H9 (cell line): ENCODE data around the gene CTDSPL. TPM values are rescaled to one million over a fixed set of nuclear protein-coding genes. Genes with fewer than 3 reads are reported as not detected.
A peak's percentile ranks its signal among the peaks of the same experiment; 100 is the strongest.

Experiments used
- DNase-seq: peaks from one replicate; pipeline ENCODE4 v3.0.0-alpha.2; 2017
- H2AFZ ChIP-seq: one replicate; pipeline ENCODE4 v1.6.1; 2013; ENCODE audit warnings: mild to moderate bottlenecking, low read length, control low read depth, moderate library complexity
- H2AK5ac ChIP-seq: 2 replicates; pipeline ENCODE4 v1.6.1; 2013; ENCODE audit warnings: low read length, control low read depth, mixed read lengths; ENCODE audit not compliant: insufficient read length
- H2BK120ac ChIP-seq: one replicate; pipeline ENCODE4 v1.6.1; 2013; ENCODE audit warnings: low read depth, mild to moderate bottlenecking, low read length, control low read depth, inconsistent platforms; ENCODE audit not compliant: poor library complexity, severe bottlenecking
- H2BK12ac ChIP-seq: 2 replicates; pipeline ENCODE4 v1.6.1; 2013; ENCODE audit warnings: low read length, control low read depth, mixed read lengths, low read depth; ENCODE audit not compliant: insufficient read length
- H2BK15ac ChIP-seq: 2 replicates; pipeline ENCODE4 v1.6.1; 2013; ENCODE audit warnings: low read depth, low read length, control low read depth
- H2BK20ac ChIP-seq: one replicate; pipeline ENCODE4 v1.6.1; 2013; ENCODE audit warnings: low read depth, mild to moderate bottlenecking, low read length, control low read depth, inconsistent platforms; ENCODE audit not compliant: poor library complexity, severe bottlenecking
- H2BK5ac ChIP-seq: 2 replicates; pipeline ENCODE4 v1.6.1; 2013; ENCODE audit warnings: low read length, control low read depth, mixed read lengths; ENCODE audit not compliant: insufficient read length
- H3K14ac ChIP-seq: 2 replicates; pipeline ENCODE4 v1.6.1; 2013; ENCODE audit warnings: low read length, control low read depth; ENCODE audit not compliant: insufficient read depth
- H3K18ac ChIP-seq: 2 replicates; pipeline ENCODE4 v1.6.1; 2013; ENCODE audit warnings: low read depth, mild to moderate bottlenecking, mixed read lengths, low read length, control low read depth; ENCODE audit not compliant: insufficient read length
- H3K23ac ChIP-seq: 2 replicates; pipeline ENCODE4 v1.6.1; 2013; ENCODE audit warnings: low read length, control low read depth, mixed read lengths, low read depth; ENCODE audit not compliant: insufficient read length
- H3K23me2 ChIP-seq: 2 replicates; pipeline ENCODE4 v1.6.1; 2013; ENCODE audit warnings: low read depth, mild to moderate bottlenecking, mixed read lengths, low read length, control low read depth; ENCODE audit not compliant: insufficient read length, poor library complexity, severe bottlenecking
- H3K27ac ChIP-seq: 2 replicates; pipeline ENCODE4 v1.5.1; 2013; ENCODE audit warnings: low read length, control low read depth, mixed read lengths, low read depth; ENCODE audit not compliant: insufficient read length
- H3K27me3 ChIP-seq: 2 replicates; pipeline ENCODE4 v1.6.1; 2013; ENCODE audit warnings: low read length, control low read depth, inconsistent platforms; ENCODE audit not compliant: insufficient read depth
- H3K4ac ChIP-seq: 2 replicates; pipeline ENCODE4 v1.6.1; 2013; ENCODE audit warnings: low read depth, mild to moderate bottlenecking, control low read depth, inconsistent platforms, low read length, moderate library complexity
- H3K4me1 ChIP-seq: 2 replicates; pipeline ENCODE4 v1.6.1; 2013; ENCODE audit warnings: low read length, control low read depth, inconsistent platforms; ENCODE audit not compliant: insufficient read depth
- H3K4me2 ChIP-seq: 2 replicates; pipeline ENCODE4 v1.6.1; 2013; ENCODE audit warnings: low read length, control low read depth, mixed read lengths; ENCODE audit not compliant: insufficient read length, insufficient read depth
- H3K56ac ChIP-seq: 2 replicates; pipeline ENCODE4 v1.6.1; 2013; ENCODE audit warnings: low read depth, mild to moderate bottlenecking, mixed read lengths, low read length, control low read depth; ENCODE audit not compliant: insufficient read length
- H3K79me1 ChIP-seq: 2 replicates; pipeline ENCODE4 v1.6.1; 2013; ENCODE audit warnings: low read depth, mild to moderate bottlenecking, moderate library complexity, low read length, control low read depth, inconsistent platforms; ENCODE audit not compliant: insufficient read depth, poor library complexity, severe bottlenecking
- H3K79me2 ChIP-seq: 2 replicates; pipeline ENCODE4 v1.6.1; 2013; ENCODE audit warnings: low read length, control low read depth, inconsistent platforms; ENCODE audit not compliant: insufficient read depth
- H3K9ac ChIP-seq: 2 replicates; pipeline ENCODE4 v1.6.1; 2013; ENCODE audit warnings: low read length, control low read depth, mixed read lengths; ENCODE audit not compliant: insufficient read length; ENCODE audit errors: extremely low read depth
- H3K9me3 ChIP-seq: one replicate; pipeline ENCODE4 v1.6.1; 2013; ENCODE audit warnings: low read depth, low read length, inconsistent platforms; ENCODE audit not compliant: control insufficient read depth
- H3T11ph ChIP-seq: one replicate; pipeline ENCODE4 v1.6.1; 2013; ENCODE audit warnings: mild to moderate bottlenecking, low read length, control low read depth, inconsistent platforms
- H4K20me1 ChIP-seq: one replicate; pipeline ENCODE4 v1.6.1; 2013; ENCODE audit not compliant: control insufficient read depth, insufficient read length, insufficient read depth
- H4K5ac ChIP-seq: 2 replicates; pipeline ENCODE4 v1.6.1; 2013; ENCODE audit warnings: low read depth, mild to moderate bottlenecking, mixed read lengths, low read length, control low read depth; ENCODE audit not compliant: insufficient read length
- H4K8ac ChIP-seq: replicated peaks from 2 replicates; pipeline ENCODE4 v1.6.1; 2013; ENCODE audit warnings: low read length, control low read depth, mixed read lengths, low read depth; ENCODE audit not compliant: insufficient read length
- H4K91ac ChIP-seq: 2 replicates; pipeline ENCODE4 v1.6.1; 2013; ENCODE audit warnings: low read depth, mild to moderate bottlenecking, moderate library complexity, mixed read lengths, low read length, control low read depth; ENCODE audit not compliant: insufficient read length
- H3K27ac Mint-ChIP-seq, 3 experiments: 2 replicates in 2 of 3; 3 replicates in 1 of 3; pipeline ENCODE4 v1.8.0; 2020 to 2021; ENCODE audit warnings: mixed read lengths in 3 of 3, mild to moderate bottlenecking in 1 of 3, moderate library complexity in 1 of 3
- H3K27me3 Mint-ChIP-seq: 2 replicates; pipeline ENCODE4 v1.8.0; 2021; ENCODE audit warnings: low read depth, mild to moderate bottlenecking, moderate library complexity, mixed read lengths
- H3K36me3 Mint-ChIP-seq, 3 experiments: 2 replicates in 2 of 3; 3 replicates in 1 of 3; pipeline ENCODE4 v1.8.0; 2020 to 2021; ENCODE audit warnings: low read depth in 3 of 3, mixed read lengths in 3 of 3; ENCODE audit not compliant: insufficient read depth in 1 of 3
- H3K4me1 Mint-ChIP-seq, 2 experiments: 2 replicates each; pipeline ENCODE4 v1.8.0; 2020; ENCODE audit warnings: mixed read lengths in 2 of 2
- H3K4me3 Mint-ChIP-seq, 2 experiments: 2 replicates in 1 of 2; 3 replicates in 1 of 2; pipeline ENCODE4 v1.8.0; 2020 to 2021; ENCODE audit warnings: mild to moderate bottlenecking in 2 of 2, mixed read lengths in 2 of 2, moderate library complexity in 1 of 2
- H3K9me3 Mint-ChIP-seq, 2 experiments: 2 replicates in 1 of 2; 3 replicates in 1 of 2; pipeline ENCODE4 v1.8.0; 2020; ENCODE audit warnings: mild to moderate bottlenecking in 2 of 2, mixed read lengths in 2 of 2, moderate library complexity in 1 of 2
- WGBS: extraction: QIAGEN DNeasy Blood & Tissue Kit; methylation state at CpG from one replicate; pipeline ENCODE4 v1.1.7; 2013; ENCODE audit warnings: missing lambda C conversion rate, low lambda C conversion rate, mixed read lengths; ENCODE audit not compliant: insufficient read length; ENCODE audit errors: extremely low coverage; 5-methylcytosine and 5-hydroxymethylcytosine counted together
- total RNA-seq: library from RNA; stranded (reverse); gene quantifications from 2 replicates; pipeline ENCODE4 v1.2.1, GENCODE V29; 2021
- TF ChIP-seq, protein P1 (sequence below): fragments of 200-600 bp; sonication (generic); conservative IDR thresholded peaks from 3 replicates; pipeline ENCODE4 v1.8.0; 2021; ENCODE audit warnings: antibody characterized with exemption, mild to moderate bottlenecking

CTDSPL gene
- total RNA-seq, 1 experiment from 2014 or later = 20.8 TPM

DNA sequence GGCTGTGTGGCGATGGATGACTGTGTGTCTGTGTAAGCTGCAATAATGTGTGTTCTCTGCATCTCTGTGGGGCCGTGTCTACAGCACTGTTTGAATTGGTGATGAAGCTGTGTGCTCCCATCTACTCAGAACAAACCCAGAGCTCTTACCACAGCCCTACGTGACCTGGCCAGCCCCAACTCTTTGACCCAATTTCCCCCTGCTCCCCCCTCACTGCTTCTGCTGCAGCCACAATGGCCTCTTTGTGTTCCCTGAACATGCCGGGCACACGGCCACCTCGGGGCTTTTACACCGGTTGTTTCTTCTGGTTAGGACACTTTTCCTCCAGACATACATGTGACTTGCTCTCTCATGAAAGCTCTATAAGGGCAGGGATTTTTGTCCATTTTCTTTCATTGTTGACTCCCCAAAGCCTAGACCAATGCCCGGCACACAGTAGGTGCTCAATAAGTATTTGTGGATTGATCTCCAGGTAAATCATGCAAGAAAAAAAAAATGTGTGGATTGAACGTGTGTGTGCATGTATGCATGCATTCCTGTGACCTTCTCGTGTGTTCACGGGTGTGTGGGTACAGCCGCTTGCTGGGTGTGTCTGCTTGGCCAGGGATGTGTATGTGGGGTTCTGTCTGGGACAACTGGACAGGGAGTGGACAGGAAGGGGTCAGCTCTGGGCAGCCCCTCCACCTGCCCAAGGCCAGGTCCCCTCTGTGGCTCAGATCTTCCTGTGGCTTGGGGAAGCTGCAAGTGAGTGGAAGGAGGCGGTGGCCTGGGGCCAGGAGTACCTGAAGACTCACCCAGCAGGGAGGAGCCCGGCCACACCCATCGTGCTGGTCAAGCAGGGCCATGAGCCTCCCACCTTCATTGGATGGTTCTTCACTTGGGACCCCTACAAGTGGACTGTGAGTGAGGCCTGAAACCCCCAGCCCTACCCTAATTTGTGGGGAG lies 143.7 kb downstream of the CTDSPL start:
- Histone ChIP-seq H3K79me1 (no peaks in the 10 kb centered on the region), H3K4ac (no peak overlapping the region), H2AFZ (no peak overlapping the region), H3K18ac (no peak overlapping the region), H3K14ac (no peak overlapping the region), H3K4me1 (no peaks in the 10 kb centered on the region), H2AK5ac (no peak overlapping the region), H3K9me3 (no peaks in the 10 kb centered on the region), H3K79me2 (no peaks in the 10 kb centered on the region), H3K27me3 (no peaks in the 10 kb centered on the region), H3K27ac (no peak overlapping the region), H3K23ac (no peak overlapping the region), H2BK15ac (no peak overlapping the region), H2BK20ac (no peak overlapping the region), H2BK120ac (no peak overlapping the region), H3T11ph (no peak overlapping the region), H4K5ac (no peak overlapping the region), H4K8ac (no peak overlapping the region), H3K56ac (no peak overlapping the region), H4K91ac (no peak overlapping the region), H3K9ac (no peak overlapping the region), H4K20me1 (no peaks in the 10 kb centered on the region), H3K23me2 (no peaks in the 10 kb centered on the region), H2BK5ac (no peak overlapping the region), H2BK12ac (no peak overlapping the region), H3K4me2 (no peak overlapping the region)
- DNase-seq = no peak
- WGBS = no CpG with 5 or more reads among the region's 15 CpGs
- TF ChIP-seq, protein P1, sequence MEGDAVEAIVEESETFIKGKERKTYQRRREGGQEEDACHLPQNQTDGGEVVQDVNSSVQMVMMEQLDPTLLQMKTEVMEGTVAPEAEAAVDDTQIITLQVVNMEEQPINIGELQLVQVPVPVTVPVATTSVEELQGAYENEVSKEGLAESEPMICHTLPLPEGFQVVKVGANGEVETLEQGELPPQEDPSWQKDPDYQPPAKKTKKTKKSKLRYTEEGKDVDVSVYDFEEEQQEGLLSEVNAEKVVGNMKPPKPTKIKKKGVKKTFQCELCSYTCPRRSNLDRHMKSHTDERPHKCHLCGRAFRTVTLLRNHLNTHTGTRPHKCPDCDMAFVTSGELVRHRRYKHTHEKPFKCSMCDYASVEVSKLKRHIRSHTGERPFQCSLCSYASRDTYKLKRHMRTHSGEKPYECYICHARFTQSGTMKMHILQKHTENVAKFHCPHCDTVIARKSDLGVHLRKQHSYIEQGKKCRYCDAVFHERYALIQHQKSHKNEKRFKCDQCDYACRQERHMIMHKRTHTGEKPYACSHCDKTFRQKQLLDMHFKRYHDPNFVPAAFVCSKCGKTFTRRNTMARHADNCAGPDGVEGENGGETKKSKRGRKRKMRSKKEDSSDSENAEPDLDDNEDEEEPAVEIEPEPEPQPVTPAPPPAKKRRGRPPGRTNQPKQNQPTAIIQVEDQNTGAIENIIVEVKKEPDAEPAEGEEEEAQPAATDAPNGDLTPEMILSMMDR = no peak
- H3K36me3 Mint-ChIP-seq = peaks cover 0 to 16% (median 14%) of the 10 kb centered on the region in 3 experiments; a peak in 6 of 7 replicates
- no peaks in the 10 kb centered on the region for H3K27me3 Mint-ChIP-seq
- peak overlapping the region in 1 of 3 experiments; percentile 75; a peak in 2 of 7 replicates for H3K27ac Mint-ChIP-seq
- H3K4me3 Mint-ChIP-seq = no peak overlapping the region; a peak in 1 of 5 replicates
- peaks cover 7 to 8% of the 10 kb centered on the region in 2 experiments for H3K4me1 Mint-ChIP-seq
- H3K9me3 Mint-ChIP-seq = no peaks in the 10 kb centered on the region; a peak in 1 of 5 replicates
